Activated T-cell treated with anti-CD3 and anti-CD28 coated beads, Interleukin-2, amount 50 U/mL, for 24 hours (primary cell): ENCODE data around the gene BMPR1B.
A peak's percentile ranks its signal among the peaks of the same experiment; 100 is the strongest.

Experiments
- DNase-seq: peaks from one replicate; pipeline ENCODE4 v3.0.0-alpha.2; 2020
- H3K27ac Mint-ChIP-seq: 2 replicates; pipeline ENCODE4 v1.8.0; 2020; ENCODE audit warnings: mild to moderate bottlenecking, mixed read lengths
- H3K27me3 Mint-ChIP-seq: 2 replicates; pipeline ENCODE4 v1.8.0; 2020; ENCODE audit warnings: mixed read lengths
- H3K36me3 Mint-ChIP-seq: 2 replicates; pipeline ENCODE4 v1.8.0; 2020; ENCODE audit warnings: low read depth, mixed read lengths
- H3K4me1 Mint-ChIP-seq: 2 replicates; pipeline ENCODE4 v1.8.0; 2020; ENCODE audit warnings: low read depth, mixed read lengths
- H3K4me3 Mint-ChIP-seq: 2 replicates; pipeline ENCODE4 v1.8.0; 2020; ENCODE audit warnings: mild to moderate bottlenecking, moderate library complexity, mixed read lengths
- H3K9me3 Mint-ChIP-seq: 2 replicates; pipeline ENCODE4 v1.8.0; 2020; ENCODE audit warnings: mixed read lengths

The BMPR1B gene

GRCh38 chr4:94757192-94758140 lies at the start of gene BMPR1B:
BMPR1B (plus strand) TSS chr4:94757955; CDS start chr4:95104425, 346,470 bp downstream.
- H3K4me3 Mint-ChIP-seq = peak within 1 kb of the TSS; percentile 56
- H3K27ac Mint-ChIP-seq = no peak within 1 kb of the TSS
- DNase-seq = no peak
- H3K36me3 Mint-ChIP-seq = no peaks in the 10 kb centered on the region
- H3K4me1 Mint-ChIP-seq = peaks cover 8% of the 10 kb centered on the region
- H3K27me3 Mint-ChIP-seq = peaks cover 76% of the 10 kb centered on the region
- no peaks in the 10 kb centered on the region for H3K9me3 Mint-ChIP-seq

DNA sequence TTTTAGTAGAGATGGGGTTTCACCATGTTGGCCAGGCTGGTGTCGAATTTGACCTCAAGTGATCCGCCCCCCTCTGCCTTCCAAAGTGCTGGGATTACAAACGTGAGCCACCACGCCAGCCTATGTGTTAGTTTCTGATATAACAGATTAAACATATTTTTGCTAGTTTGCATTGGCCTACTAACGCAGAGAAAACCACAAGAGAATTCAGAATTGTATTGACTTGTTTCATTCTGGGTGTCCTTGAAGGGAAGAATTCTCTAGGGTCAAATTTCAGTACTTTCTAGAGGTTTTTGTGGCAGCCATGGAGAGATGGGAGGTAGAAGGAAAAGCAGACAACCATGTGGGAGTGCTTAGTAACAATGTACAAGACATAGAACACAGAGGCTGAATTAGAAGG lies 46.1 kb upstream of the BMPR1B start:
- no peak for DNase-seq
- Mint-ChIP-seq H3K27ac (no peak overlapping the region), H3K9me3 (peaks cover 2% of the 10 kb centered on the region), H3K4me3 (no peak overlapping the region), H3K27me3 (peaks cover under 1% of the 10 kb centered on the region), H3K4me1 (no peaks in the 10 kb centered on the region), H3K36me3 (no peaks in the 10 kb centered on the region)

GRCh38 chr4:94714365-94715160 lies 43.2 kb upstream of the BMPR1B start:
- no peaks in the 10 kb centered on the region for H3K4me1 Mint-ChIP-seq
- H3K27ac Mint-ChIP-seq = no peak overlapping the region
- H3K36me3 Mint-ChIP-seq = no peaks in the 10 kb centered on the region
- peaks cover 4% of the 10 kb centered on the region for H3K27me3 Mint-ChIP-seq
- H3K4me3 Mint-ChIP-seq = no peak overlapping the region
- H3K9me3 Mint-ChIP-seq = no peaks in the 10 kb centered on the region
- no peak for DNase-seq

- Mint-ChIP-seq H3K36me3 (no peaks in the 10 kb centered on the region), H3K4me1 (no peaks in the 10 kb centered on the region), H3K27ac (no peak overlapping the region)
Observed at GRCh38 chr4:94715726-94716125, 42.0 kb upstream of the BMPR1B start.

GRCh38 chr4:94721310-94721709 lies 36.4 kb upstream of the BMPR1B start:
- Mint-ChIP-seq H3K9me3 (no peaks in the 10 kb centered on the region), H3K36me3 (no peaks in the 10 kb centered on the region), H3K27ac (no peak overlapping the region), H3K4me1 (no peaks in the 10 kb centered on the region), H3K4me3 (no peak overlapping the region), H3K27me3 (peaks cover 4% of the 10 kb centered on the region)
- DNase-seq = no peak

More at GRCh38 chr4:94715726-94716125, 42.0 kb upstream of the BMPR1B start:
- H3K27me3 Mint-ChIP-seq = peaks cover 4% of the 10 kb centered on the region
- no peak for DNase-seq
- no peak overlapping the region for H3K4me3 Mint-ChIP-seq
- no peaks in the 10 kb centered on the region for H3K9me3 Mint-ChIP-seq

- Mint-ChIP-seq H3K27ac (no peak overlapping the region), H3K36me3 (no peaks in the 10 kb centered on the region), H3K4me3 (no peak overlapping the region), H3K9me3 (no peaks in the 10 kb centered on the region), H3K4me1 (no peaks in the 10 kb centered on the region), H3K27me3 (no peaks in the 10 kb centered on the region)
- no peak for DNase-seq
Observed at GRCh38 chr4:94722270-94722669, 35.5 kb upstream of the BMPR1B start.

DNA sequence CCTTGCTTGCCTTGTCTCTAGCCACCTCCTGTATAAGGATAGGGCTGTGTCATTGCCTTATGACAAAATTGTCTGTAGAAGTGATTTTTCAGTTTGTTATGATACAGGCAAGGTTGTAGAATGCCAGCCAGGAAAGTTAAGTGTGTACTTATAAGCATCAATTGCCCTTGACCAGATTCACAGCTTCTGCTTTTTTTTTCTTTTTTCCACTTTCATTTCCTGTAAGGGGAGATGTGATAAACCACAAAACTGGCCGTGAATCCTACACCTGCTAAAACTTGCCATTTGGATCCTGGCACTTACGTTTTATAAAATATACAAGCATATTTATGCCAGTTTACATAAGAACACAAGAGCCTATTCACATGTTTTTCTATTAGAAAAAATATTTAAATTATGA lies 35.0 kb upstream of the BMPR1B start:
- Mint-ChIP-seq H3K4me3 (no peak overlapping the region), H3K9me3 (no peaks in the 10 kb centered on the region), H3K36me3 (no peaks in the 10 kb centered on the region), H3K27me3 (no peaks in the 10 kb centered on the region), H3K27ac (no peak overlapping the region), H3K4me1 (no peaks in the 10 kb centered on the region)
- DNase-seq = no peak

DNA sequence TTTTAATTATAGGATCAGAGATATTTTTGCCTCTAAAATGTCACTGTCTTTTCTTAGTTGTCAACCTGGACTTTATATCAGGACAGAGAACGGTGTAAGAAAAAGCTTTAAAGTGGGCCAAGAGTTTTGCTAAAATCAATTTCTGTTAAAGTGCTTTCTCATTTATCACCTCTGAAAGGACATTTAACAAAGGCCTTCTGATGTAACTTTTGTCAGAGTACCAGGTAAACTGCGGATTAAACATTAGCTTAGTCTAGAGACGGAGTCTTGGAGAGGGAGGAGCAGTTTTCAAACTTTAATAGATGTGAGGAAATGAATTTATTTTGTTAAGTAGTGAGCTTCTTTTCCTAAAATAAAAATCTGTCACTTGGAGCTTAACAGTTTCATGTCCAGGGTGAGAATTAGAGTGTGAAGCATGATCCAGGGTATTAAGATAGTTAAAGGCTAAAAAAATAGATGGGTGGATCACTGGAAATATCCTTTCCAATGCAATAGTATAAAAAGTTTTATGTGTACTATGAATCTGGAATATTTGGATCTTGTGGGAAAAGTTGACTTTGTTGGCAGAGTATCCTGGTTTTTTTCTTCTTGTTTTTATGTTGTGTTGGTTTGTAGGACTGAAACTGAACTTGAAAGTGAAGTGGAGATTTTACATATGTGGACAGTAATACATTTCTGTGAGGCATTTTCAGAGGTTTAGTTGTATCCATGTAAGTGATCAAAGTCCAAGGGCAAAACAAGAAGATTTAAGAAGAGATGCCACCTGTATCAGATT lies 33.6 kb upstream of the BMPR1B start:
- Mint-ChIP-seq H3K27me3 (no peaks in the 10 kb centered on the region), H3K4me3 (no peak overlapping the region), H3K36me3 (no peaks in the 10 kb centered on the region), H3K27ac (no peak overlapping the region), H3K4me1 (no peaks in the 10 kb centered on the region), H3K9me3 (no peaks in the 10 kb centered on the region)
- no peak for DNase-seq

DNA sequence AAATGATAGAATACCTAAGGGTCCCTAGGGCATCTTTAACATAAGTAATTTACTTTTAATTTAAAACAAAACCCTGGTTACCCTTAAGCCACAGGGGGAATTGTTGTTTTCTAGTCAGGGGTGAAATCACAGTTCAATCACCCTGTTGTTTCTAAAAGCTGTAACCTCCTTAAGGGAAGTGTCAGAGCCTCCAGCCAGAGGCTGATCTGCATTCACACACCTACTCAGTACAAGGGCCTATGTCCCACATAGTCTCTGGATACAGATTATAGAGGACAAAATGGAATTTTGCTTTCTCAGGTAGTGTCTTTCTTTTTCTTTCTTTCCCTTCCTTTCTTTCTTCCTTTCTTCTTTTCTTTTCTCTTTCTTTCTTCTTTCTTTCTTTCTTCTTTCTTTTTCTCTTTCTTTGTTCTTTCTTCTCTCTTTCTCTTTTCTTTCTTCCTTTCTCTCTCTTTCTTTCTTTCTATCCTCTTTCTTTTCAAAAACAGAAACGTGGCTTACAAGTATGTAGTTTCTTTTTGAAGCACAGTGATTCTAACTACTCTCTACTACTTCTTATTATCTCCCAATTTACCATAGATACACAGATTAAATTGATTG lies 31.1 kb upstream of the BMPR1B start:
- H3K4me1 Mint-ChIP-seq = no peaks in the 10 kb centered on the region

GRCh38 chr4:94728056-94728766 lies 29.5 kb upstream of the BMPR1B start:
- no peaks in the 10 kb centered on the region for H3K9me3 Mint-ChIP-seq
- H3K27me3 Mint-ChIP-seq = no peaks in the 10 kb centered on the region
- H3K27ac Mint-ChIP-seq = no peak overlapping the region
- no peaks in the 10 kb centered on the region for H3K4me1 Mint-ChIP-seq
- H3K4me3 Mint-ChIP-seq = no peak overlapping the region
- no peaks in the 10 kb centered on the region for H3K36me3 Mint-ChIP-seq
- no peak for DNase-seq

More for the DNA sequence above, 31.1 kb upstream of the BMPR1B start:
- no peak for DNase-seq
- Mint-ChIP-seq H3K36me3 (no peaks in the 10 kb centered on the region), H3K27me3 (no peaks in the 10 kb centered on the region), H3K9me3 (no peaks in the 10 kb centered on the region), H3K27ac (no peak overlapping the region), H3K4me3 (no peak overlapping the region)

GRCh38 chr4:94732358-94732698 lies 25.4 kb upstream of the BMPR1B start:
- H3K4me3 Mint-ChIP-seq = no peak overlapping the region
- no peak for DNase-seq
- H3K9me3 Mint-ChIP-seq = no peaks in the 10 kb centered on the region
- H3K27me3 Mint-ChIP-seq = no peaks in the 10 kb centered on the region
- no peaks in the 10 kb centered on the region for H3K36me3 Mint-ChIP-seq
- no peaks in the 10 kb centered on the region for H3K4me1 Mint-ChIP-seq
- no peak overlapping the region for H3K27ac Mint-ChIP-seq

DNA sequence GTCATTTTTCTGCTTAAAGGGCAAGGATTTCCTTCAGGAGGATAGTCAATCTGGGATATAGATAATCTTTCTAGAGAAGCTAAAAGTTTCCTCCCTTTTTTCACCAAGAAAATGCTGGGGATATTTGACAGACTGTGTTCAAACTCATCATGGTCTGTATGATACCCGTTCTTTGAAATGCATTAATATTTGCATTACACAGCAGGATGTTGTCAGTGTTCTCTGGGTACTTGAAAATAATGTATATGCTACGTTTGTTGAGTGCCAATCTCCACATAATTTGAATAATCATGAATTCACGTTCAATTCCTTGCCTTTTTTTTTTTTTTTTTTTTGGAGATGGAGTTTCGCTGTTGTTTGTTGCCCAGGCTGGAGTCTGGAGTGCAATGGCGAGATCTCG lies 18.0 kb upstream of the BMPR1B start:
- DNase-seq = no peak
- no peak overlapping the region for H3K4me3 Mint-ChIP-seq
- no peaks in the 10 kb centered on the region for H3K36me3 Mint-ChIP-seq
- peaks cover 6% of the 10 kb centered on the region for H3K27me3 Mint-ChIP-seq
- no peaks in the 10 kb centered on the region for H3K4me1 Mint-ChIP-seq
- no peaks in the 10 kb centered on the region for H3K9me3 Mint-ChIP-seq
- no peak overlapping the region for H3K27ac Mint-ChIP-seq

- H3K4me3 Mint-ChIP-seq = no peak overlapping the region
- no peak overlapping the region for H3K27ac Mint-ChIP-seq
- no peaks in the 10 kb centered on the region for H3K9me3 Mint-ChIP-seq
Observed at GRCh38 chr4:94741304-94741703, 16.5 kb upstream of the BMPR1B start.

DNA sequence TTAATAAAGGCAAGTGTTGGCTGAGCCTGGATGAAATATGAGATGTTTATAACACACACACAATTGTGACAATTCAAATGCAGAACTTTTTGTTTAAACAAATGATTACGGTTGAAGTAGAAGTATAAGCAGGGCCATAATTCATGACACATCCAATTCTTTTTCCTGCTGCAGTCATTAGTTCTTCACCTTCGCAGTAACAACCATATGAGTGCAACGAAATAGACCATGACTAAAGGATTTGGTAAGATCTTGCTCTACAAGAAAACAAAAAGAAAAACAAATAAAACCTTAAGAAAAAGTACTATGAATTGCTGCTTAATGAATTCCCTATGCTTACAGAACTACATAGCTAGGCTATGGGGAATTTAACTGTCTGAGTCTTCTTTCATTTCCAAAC lies 13.9 kb upstream of the BMPR1B start:
- Mint-ChIP-seq H3K27ac (no peak overlapping the region), H3K27me3 (peaks cover 11% of the 10 kb centered on the region), H3K9me3 (no peaks in the 10 kb centered on the region), H3K4me1 (no peaks in the 10 kb centered on the region), H3K36me3 (no peaks in the 10 kb centered on the region), H3K4me3 (no peak overlapping the region)
- DNase-seq = no peak

More at GRCh38 chr4:94741304-94741703, 16.5 kb upstream of the BMPR1B start:
- H3K4me1 Mint-ChIP-seq = no peaks in the 10 kb centered on the region
- no peaks in the 10 kb centered on the region for H3K36me3 Mint-ChIP-seq
- H3K27me3 Mint-ChIP-seq = peaks cover 6% of the 10 kb centered on the region
- DNase-seq = no peak
